ENCODE data around the gene NLE1. TPM values are rescaled to one million over a fixed set of nuclear protein-coding genes. Genes with fewer than 3 reads are reported as not detected.
"Not testable (repeated sequence)": the region's sequence is repeated elsewhere in the genome, so short reads cannot be mapped to it uniquely, and the experiment has no call there.

NLE1 gene
- polyA plus RNA-seq, 3 donors: 14.0 to 18.1 (median 16.8) TPM

DNA sequence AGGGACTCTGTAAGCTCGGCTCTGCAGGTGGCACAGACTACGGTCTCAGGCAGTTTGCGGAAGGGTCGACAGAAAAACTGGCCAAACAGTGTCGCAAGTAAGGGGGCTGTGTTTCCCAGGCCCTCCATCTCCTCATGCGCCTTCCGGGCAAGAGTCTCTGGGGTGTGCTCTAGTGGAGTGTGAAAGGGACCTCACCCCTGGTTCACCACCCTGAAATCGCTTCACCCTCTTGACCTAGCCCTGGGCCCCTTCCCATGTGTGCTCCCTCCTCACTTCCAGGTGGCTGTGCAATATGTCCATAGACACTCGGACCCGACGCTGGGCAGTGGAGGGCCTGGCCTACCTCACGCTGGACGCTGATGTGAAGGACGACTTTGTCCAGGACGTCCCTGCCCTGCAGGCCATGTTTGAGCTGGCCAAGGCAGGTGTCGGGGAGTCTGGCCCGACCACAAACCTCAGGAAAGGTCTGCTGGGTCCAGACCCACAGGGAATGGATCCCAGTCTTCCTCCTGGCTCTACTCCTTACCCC lies 27.8 kb upstream of the NLE1 start:
- no peak for DNase-seq (ENCODE audit: extremely low read depth in 1 of 11, low read depth in 9 of 11, low spot score in 4 of 11)

DNA sequence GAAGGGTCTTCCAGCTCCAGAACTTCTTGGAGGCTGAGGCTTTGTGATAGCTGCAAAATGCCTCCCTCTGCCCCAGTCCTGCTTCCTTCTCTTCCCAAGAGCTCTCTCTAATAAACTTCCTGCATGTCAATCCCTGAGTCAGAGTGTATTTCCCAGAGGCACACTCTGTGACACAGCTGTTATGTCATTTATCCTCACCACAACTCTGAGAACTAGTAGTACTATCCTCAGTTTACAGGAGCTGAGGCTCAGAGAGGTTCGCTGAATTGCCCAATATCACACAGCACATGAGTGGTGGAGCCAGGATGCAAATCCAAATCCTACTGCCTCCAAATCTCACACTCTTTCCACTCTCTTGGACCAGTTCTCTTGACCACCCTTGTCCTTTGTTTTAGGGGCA lies 25.6 kb upstream of the NLE1 start:
- DNase-seq (ENCODE audit: extremely low read depth in 1 of 11, low read depth in 9 of 11, low spot score in 4 of 11): no peak

DNA sequence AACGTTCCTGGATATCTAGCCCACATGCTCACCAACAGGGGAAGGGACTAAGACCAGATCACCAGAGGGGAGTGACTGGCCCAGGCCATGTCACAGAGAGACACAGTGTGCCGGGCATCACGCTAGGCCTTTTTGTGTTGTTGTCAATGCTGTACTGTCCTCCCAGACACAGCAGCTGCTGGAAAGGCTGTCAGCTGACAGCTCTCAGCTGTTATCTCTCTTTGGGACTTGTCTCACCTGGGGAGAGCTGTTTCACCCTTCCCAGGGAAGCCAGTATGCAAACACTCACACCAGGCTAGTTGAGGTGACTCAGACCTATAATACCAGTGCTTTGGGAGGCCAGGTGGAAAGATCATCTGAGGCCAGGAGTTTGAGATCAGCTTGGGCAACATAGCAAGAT lies 24.9 kb upstream of the NLE1 start:
- DNase-seq (ENCODE audit: extremely low read depth in 1 of 11, low read depth in 9 of 11, low spot score in 4 of 11): no peak

DNA sequence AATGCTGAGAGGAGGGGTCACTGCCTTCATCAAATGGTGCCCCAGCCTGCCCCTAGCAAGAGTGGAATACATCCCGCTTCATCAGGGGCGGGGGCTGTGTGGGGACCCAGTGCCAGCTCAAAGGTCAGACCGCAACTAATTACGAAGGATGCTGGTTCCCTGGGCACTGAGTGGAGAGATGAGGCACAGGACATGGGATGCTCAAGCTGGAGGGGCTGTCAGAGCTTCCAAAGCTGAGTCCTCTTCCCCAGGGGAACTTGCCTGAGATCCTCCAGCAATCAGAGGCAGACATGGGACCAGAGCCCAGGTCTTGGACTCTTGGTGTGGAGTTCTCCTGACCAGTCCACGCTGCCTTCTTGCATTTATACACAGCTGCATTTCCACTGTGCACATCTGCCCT lies 24.4 kb upstream of the NLE1 start:
- DNase-seq (ENCODE audit: extremely low read depth in 1 of 11, low read depth in 9 of 11, low spot score in 4 of 11): no peak

DNA sequence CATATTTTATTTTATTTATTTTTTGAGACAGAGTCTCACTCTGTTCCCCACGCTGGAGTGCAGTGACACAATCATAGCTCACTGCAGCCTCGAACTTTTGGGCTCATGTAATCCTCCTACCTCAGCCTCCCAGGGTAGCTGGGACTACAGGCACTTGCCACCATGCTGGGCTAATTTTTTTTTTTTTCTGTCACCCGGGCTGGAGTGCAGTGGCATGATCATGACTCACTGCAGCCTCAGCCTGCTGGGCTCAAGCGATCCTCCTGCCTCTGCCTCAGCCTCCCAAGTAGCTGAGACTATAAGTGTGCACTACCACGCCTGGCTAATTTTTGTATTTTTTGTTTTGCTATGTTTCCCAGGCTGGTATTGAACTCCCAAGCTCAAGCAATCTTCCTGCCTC lies 22.6 kb upstream of the NLE1 start:
- DNase-seq (ENCODE audit: extremely low read depth in 1 of 11, low read depth in 9 of 11, low spot score in 4 of 11): no peak

GRCh38 chr17:35163886-35164285 lies 21.8 kb upstream of the NLE1 start:
- DNase-seq (ENCODE audit: extremely low read depth in 1 of 11, low read depth in 9 of 11, low spot score in 4 of 11): no peak

GRCh38 chr17:35162755-35163154 lies 20.7 kb upstream of the NLE1 start:
- DNase-seq (ENCODE audit: extremely low read depth in 1 of 11, low read depth in 9 of 11, low spot score in 4 of 11): no peak

- DNase-seq (ENCODE audit: extremely low read depth in 1 of 11, low read depth in 9 of 11, low spot score in 4 of 11): no peak
Observed at GRCh38 chr17:35161281-35161761, 19.2 kb upstream of the NLE1 start.

- no peak for DNase-seq (ENCODE audit: extremely low read depth in 1 of 11, low read depth in 9 of 11, low spot score in 4 of 11)
Observed at GRCh38 chr17:35160354-35161201, 18.5 kb upstream of the NLE1 start.

GRCh38 chr17:35159940-35160339 lies 17.8 kb upstream of the NLE1 start:
- no peak for DNase-seq (ENCODE audit: extremely low read depth in 1 of 11, low read depth in 9 of 11, low spot score in 4 of 11)

DNA sequence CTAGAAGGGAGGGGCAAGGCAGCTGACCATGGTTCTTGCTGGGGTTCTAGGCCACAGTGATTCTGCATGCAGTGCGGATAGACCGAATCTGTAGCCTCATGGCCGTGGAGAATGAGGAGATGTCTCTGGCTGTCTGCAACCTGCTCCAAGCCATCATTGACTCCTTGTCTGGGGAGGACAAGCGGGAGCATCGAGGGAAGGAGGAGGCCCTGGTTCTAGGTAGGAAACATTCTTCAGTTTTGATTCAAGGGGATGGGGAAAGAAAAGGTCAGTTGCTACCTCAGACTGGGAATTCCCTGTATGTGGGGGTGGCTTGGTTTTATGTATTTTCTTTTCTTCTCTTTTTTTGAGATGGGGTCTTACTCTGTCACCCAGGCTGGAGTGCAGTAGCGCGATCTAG lies 13.1 kb upstream of the NLE1 start:
- DNase-seq (ENCODE audit: extremely low read depth in 1 of 11, low read depth in 9 of 11, low spot score in 4 of 11): no peak

DNA sequence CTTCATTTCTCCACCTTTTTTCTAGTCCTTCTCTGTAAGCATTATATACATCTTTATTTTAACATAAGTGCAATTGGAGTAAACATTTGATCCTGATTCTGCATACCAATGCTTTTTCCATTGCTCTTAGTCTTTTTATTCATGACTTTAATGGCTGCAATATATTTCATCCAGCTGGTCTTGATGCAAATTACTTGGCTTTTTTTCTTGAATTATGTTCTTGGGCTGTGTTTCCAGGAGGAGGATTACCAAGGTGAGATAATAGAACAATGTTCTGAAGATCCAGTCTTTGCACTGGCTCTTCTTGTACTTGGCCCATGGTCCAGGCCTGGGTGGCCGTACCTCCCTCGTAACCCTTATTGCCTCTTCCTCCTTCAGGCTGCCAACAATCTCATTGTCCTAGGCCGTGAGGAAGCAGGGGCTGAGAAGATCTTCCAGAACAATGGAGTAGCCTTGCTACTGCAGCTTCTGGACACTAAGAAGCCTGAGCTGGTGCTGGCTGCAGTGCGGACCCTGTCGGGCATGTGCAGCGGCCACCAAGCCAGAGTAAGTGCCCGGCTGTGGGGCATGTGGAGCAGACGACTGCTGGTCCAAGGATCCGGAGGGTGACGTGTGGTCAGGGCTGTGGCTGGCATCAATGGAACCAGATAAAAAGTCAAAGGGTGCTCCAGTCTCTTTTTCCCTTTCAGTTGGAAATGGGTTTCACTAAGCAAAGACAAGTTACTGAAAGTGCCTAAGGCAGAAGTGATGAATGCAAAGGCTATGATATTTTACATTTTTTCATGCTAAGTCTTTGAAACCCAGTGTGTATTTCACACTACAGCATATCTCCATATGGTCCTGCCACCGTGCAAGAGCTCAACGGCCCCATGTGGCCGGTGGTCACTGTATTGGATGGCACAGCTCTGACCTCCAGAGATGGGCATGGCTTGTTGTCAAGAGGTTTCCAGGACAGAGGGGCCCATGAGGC lies 12.4 kb upstream of the NLE1 start:
- no peak for DNase-seq (ENCODE audit: extremely low read depth in 1 of 11, low read depth in 9 of 11, low spot score in 4 of 11)

DNA sequence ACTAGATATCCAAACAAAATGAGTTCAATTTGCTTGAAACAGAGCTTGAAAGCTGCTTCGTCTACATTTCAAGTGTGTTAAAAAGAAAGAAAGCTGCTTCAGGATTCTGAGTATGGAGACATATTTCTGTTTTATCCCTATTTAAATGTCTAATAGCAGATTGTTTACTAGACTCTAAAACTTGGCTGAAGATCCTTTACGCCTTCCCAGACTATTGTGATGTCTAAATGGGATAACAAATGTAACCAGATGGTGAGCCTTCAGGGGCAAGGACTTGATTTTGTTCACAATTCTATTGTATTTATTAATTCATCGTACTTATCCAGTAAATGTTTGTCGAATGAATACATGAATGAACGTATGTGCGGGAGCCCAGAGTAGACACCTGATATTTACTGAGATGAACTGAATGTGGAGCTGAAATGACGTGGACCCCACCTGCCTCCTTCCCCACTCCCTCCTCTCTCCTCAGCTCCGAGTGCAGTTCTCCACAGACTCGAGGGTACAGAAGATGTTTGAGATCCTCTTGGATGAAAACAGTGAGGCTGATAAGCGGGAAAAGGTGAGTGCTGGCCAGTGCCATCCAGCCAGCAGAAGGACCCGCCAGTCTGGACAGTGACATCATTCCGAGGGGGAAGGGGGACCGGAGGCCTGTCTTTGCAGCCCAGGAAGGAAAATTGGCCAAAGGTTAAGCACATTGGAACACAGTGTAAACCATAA lies 10.5 kb upstream of the NLE1 start:
- no peak for DNase-seq (ENCODE audit: extremely low read depth in 1 of 11, low read depth in 9 of 11, low spot score in 4 of 11)

DNA sequence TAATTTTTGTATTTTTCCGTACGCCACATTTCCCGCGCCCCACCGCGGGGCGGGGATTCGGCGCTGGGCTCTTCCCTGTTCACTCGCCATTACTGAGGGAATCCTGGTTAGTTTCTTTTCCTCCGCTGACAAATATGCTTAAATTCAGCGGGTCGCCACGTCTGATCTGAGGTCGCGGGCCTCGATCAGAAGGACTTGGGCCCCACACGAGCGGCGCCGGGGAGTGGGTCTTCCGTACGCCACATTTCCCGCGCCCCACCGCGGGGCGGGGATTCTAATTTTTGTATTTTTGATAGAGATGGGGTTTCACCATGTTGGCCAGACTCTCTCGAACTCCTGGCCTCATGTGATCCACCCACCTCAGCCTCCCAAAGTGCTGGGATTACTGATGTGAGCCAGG lies 9.0 kb upstream of the NLE1 start:
- not testable (repeated sequence) for DNase-seq (ENCODE audit: extremely low read depth in 1 of 11, low read depth in 9 of 11, low spot score in 4 of 11)

GRCh38 chr17:35149941-35150340 lies 7.8 kb upstream of the NLE1 start:
- no peak for DNase-seq (ENCODE audit: extremely low read depth in 1 of 11, low read depth in 9 of 11, low spot score in 4 of 11)

GRCh38 chr17:35148144-35148543 lies 6.0 kb upstream of the NLE1 start:
- no peak for DNase-seq (ENCODE audit: extremely low read depth in 1 of 11, low read depth in 9 of 11, low spot score in 4 of 11)

- DNase-seq (ENCODE audit: extremely low read depth in 1 of 11, low read depth in 9 of 11, low spot score in 4 of 11): no peak
Observed at GRCh38 chr17:35147375-35147905, 5.3 kb upstream of the NLE1 start, which contains the start of gene UNC45B. UNC45B (plus strand) TSS chr17:35147817; CDS start chr17:35148264, 447 bp downstream.

GRCh38 chr17:35146214-35146833 lies 4.2 kb upstream of the NLE1 start:
- no peak for DNase-seq (ENCODE audit: extremely low read depth in 1 of 11, low read depth in 9 of 11, low spot score in 4 of 11)

Measured in renal cortex interstitium (tissue), 11 donors.